ACHN (cell line): ENCODE data around the gene NCAM2.

Experiments
- DNase-seq: peaks from one replicate; pipeline ENCODE4 v3.0.0-alpha.2; 2015
- in situ Hi-C: cut with HindIII; loops from 2 replicates; pipeline ENCODE4 v1.10.0; 2017; ENCODE audit warnings: low sequenced_read_pairs, low pct_ligation_motif_present, low pct_unique_long_range_greater_than_20kb

The NCAM2 gene

GRCh38 chr21:21457077-21457476 lies 458.9 kb downstream of the NCAM2 start:
- in situ Hi-C loops, result no loop called here
- no peak for DNase-seq

- in situ Hi-C loops, result no loop called here
- no peak for DNase-seq
Measured at GRCh38 chr21:21458124-21458631, 460.0 kb downstream of the NCAM2 start.

- DNase-seq, result no peak
- in situ Hi-C loops, result no loop called here
Measured at GRCh38 chr21:21460979-21461378, 462.8 kb downstream of the NCAM2 start.

GRCh38 chr21:21463456-21463855 lies 465.2 kb downstream of the NCAM2 start:
- in situ Hi-C loops, result no loop called here
- DNase-seq, result peak; percentile 20

GRCh38 chr21:21464684-21465083 lies 466.5 kb downstream of the NCAM2 start:
- DNase-seq, result no peak
- in situ Hi-C loops, result no loop called here

- in situ Hi-C loops, result no loop called here
- no peak for DNase-seq
Measured at GRCh38 chr21:21466752-21467151, 468.5 kb downstream of the NCAM2 start.

- in situ Hi-C loops, result no loop called here
- no peak for DNase-seq
Measured at GRCh38 chr21:21468003-21468402, 469.8 kb downstream of the NCAM2 start.

GRCh38 chr21:21481239-21481638 lies 483.0 kb downstream of the NCAM2 start:
- in situ Hi-C loops, result no loop called here
- DNase-seq, result no peak

- DNase-seq, result no peak
- in situ Hi-C loops, result no loop called here
Measured at GRCh38 chr21:21508859-21509258, 510.6 kb downstream of the NCAM2 start.

- in situ Hi-C loops, result no loop called here
- no peak for DNase-seq
Measured at GRCh38 chr21:21530680-21531079, 532.5 kb downstream of the NCAM2 start.

GRCh38 chr21:21547368-21547953 lies 549.3 kb downstream of the NCAM2 start:
- DNase-seq, result no peak
- in situ Hi-C loops, result no loop called here

GRCh38 chr21:21559285-21560045 lies 561.3 kb downstream of the NCAM2 start:
- in situ Hi-C loops, result no loop called here
- no peak for DNase-seq
